A673 (cell line): Measurements from ENCODE around the gene CDC42EP4.

ENCODE experiments used
- EZH2 ChIP-seq: fragments of 200-600 bp; sonication (generic); IDR thresholded peaks from 2 replicates; pipeline ENCODE4 v1.6.1; 2017; ENCODE audit warnings: borderline replicate concordance, low read depth, mild to moderate bottlenecking, mixed read lengths, antibody characterized with exemption, low read length; ENCODE audit not compliant: poor library complexity, severe bottlenecking
- TF ChIP-seq, protein P1 (sequence below): fragments of 300-800, 200-600 bp; sonication (generic); conservative IDR thresholded peaks from 2 replicates; pipeline ENCODE4 v1.5.1; 2017; ENCODE audit warnings: low read depth, mild to moderate bottlenecking, antibody characterized with exemption, low read length, moderate library complexity, mixed read lengths

DNA sequence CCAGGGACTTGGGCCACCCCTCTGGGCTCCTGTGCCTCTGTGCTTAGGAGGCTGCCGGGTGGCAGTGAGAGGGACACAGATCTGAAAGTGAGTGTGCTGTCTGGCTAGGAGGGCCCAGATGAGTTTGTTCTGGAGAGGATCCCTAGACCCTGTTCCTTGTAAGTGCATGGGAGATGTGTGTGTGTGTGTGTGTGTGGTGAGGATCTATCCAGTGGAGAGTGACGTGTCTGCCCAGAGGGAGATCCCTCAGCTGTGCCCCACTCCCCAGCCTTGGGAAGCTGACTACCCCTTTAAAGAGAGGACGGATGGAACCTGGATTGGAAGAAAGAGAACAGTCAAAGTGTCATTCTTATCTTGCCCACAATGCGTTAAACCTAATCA, 25.5 kb upstream of the CDC42EP4 start:
- TF ChIP-seq, protein P1, sequence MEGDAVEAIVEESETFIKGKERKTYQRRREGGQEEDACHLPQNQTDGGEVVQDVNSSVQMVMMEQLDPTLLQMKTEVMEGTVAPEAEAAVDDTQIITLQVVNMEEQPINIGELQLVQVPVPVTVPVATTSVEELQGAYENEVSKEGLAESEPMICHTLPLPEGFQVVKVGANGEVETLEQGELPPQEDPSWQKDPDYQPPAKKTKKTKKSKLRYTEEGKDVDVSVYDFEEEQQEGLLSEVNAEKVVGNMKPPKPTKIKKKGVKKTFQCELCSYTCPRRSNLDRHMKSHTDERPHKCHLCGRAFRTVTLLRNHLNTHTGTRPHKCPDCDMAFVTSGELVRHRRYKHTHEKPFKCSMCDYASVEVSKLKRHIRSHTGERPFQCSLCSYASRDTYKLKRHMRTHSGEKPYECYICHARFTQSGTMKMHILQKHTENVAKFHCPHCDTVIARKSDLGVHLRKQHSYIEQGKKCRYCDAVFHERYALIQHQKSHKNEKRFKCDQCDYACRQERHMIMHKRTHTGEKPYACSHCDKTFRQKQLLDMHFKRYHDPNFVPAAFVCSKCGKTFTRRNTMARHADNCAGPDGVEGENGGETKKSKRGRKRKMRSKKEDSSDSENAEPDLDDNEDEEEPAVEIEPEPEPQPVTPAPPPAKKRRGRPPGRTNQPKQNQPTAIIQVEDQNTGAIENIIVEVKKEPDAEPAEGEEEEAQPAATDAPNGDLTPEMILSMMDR, result no peak
- TF ChIP-seq EZH2, result no peak
